Measurements from ENCODE around the gene EVX1.
A peak's percentile ranks its signal among the peaks of the same experiment; 100 is the strongest.

Gene EVX1

DNA sequence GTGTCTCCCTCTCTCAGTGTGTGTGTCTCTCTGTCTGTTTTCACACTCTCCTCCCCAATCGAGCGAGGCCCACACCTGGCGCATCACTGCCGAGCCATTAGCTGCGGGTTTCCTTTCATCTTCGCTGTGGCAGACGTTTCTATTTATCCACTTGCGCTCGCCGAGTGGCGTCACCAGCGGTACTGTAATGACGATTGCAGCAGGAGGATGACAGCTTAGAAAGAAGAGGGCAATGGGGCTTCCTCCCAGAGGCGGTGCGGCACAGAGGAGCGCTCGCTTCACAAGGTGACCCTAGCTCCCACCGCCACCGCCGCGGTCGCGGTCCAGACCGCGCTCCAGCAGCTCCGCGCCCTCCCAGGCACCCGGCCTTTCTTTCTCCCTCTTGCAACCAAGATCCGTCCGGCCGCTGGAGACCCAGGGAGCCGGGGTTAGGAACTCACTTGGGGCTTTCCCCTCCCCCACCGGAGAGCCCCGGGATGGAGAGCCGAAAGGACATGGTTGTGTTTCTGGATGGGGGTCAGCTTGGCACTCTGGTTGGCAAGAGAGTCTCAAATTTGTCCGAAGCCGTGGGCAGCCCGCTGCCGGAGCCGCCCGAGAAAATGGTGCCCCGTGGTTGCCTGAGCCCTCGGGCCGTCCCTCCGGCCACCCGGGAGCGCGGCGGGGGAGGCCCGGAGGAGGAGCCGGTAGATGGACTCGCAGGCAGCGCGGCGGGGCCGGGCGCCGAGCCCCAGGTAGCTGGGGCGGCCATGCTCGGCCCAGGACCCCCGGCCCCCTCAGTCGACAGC lies at the start of gene EVX1:
Gene EVX1, plus strand, starts transcription at position 248 of the 785 bp plus-strand sequence. Its CDS starts 229 bp downstream, at position 477.
- H3K9me3 ChIP-seq (ENCODE audit: severe bottlenecking) = no peaks in the 10 kb centered on the region

DNA sequence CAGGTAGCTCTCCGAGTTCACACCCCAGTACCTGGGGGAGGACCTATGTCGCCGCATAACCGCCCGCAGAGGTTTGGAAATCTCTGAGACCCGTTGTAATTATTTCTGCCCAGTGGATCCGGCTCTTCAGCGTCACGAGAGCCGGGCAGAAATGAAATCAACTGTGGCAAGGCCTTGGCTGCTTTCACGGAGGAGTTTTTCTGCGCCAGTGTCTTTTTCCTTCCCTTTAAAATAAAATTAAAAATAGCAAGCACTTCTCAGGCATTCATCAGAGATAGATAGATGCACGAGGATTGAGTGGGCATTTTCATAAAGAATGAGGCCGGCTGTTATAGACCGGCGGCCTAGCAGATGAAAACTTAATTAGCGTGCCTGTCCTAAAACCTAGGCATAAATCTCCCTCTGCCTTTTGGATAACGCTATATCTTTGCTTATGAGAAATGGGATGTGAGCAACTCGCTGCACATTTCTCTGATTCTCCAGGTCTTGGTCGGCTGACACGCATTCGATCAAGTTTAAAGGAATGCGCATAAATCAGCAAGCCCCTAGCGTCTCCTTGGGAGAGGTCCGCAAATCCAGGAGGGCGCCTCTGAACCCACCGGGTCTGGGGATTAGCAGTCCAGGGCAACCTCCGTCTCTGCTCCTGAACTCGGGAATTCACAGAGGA lies 49.1 kb upstream of the EVX1 start:
- Histone ChIP-seq H3K27me3 (ENCODE audit: insufficient read depth, poor library complexity, severe bottlenecking) (no peaks in the 10 kb centered on the region), H3K36me3 (ENCODE audit: low read depth) (peaks cover 36% of the 10 kb centered on the region), H3K4me3 (ENCODE audit: severe bottlenecking) (peak overlapping the region; percentile 89), H3K27ac (ENCODE audit: poor library complexity, severe bottlenecking) (peak overlapping the region; percentile 92), H3K4me1 (ENCODE audit: insufficient read depth, poor library complexity, severe bottlenecking) (peaks cover 31% of the 10 kb centered on the region), H3K9me3 (ENCODE audit: severe bottlenecking) (no peaks in the 10 kb centered on the region)
- no peak for ATAC-seq (ENCODE audit: low read depth)
- no peak for DNase-seq (ENCODE audit: low spot score)
- TF ChIP-seq, protein P1, sequence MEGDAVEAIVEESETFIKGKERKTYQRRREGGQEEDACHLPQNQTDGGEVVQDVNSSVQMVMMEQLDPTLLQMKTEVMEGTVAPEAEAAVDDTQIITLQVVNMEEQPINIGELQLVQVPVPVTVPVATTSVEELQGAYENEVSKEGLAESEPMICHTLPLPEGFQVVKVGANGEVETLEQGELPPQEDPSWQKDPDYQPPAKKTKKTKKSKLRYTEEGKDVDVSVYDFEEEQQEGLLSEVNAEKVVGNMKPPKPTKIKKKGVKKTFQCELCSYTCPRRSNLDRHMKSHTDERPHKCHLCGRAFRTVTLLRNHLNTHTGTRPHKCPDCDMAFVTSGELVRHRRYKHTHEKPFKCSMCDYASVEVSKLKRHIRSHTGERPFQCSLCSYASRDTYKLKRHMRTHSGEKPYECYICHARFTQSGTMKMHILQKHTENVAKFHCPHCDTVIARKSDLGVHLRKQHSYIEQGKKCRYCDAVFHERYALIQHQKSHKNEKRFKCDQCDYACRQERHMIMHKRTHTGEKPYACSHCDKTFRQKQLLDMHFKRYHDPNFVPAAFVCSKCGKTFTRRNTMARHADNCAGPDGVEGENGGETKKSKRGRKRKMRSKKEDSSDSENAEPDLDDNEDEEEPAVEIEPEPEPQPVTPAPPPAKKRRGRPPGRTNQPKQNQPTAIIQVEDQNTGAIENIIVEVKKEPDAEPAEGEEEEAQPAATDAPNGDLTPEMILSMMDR (IDR thresholded peaks at IDR 0.05; ENCODE audit: poor library complexity, severe bottlenecking) = no peak

More for the DNA sequence above, at the start of gene EVX1:
- no peaks in the 10 kb centered on the region for H3K36me3 ChIP-seq (ENCODE audit: low read depth)
- peaks cover 53% of the 10 kb centered on the region for H3K27me3 ChIP-seq (ENCODE audit: insufficient read depth, poor library complexity, severe bottlenecking)
- H3K27ac ChIP-seq (ENCODE audit: poor library complexity, severe bottlenecking) = no peak within 1 kb of the TSS
- no peaks in the 10 kb centered on the region for H3K4me1 ChIP-seq (ENCODE audit: insufficient read depth, poor library complexity, severe bottlenecking)
- peak within 1 kb of the TSS; percentile 33 for H3K4me3 ChIP-seq (ENCODE audit: severe bottlenecking)
- TF ChIP-seq, protein P1 (IDR thresholded peaks at IDR 0.05; ENCODE audit: poor library complexity, severe bottlenecking) = no peak
- DNase-seq (ENCODE audit: low spot score) (no peak), ATAC-seq (ENCODE audit: low read depth) (peak; percentile 28)

DNA sequence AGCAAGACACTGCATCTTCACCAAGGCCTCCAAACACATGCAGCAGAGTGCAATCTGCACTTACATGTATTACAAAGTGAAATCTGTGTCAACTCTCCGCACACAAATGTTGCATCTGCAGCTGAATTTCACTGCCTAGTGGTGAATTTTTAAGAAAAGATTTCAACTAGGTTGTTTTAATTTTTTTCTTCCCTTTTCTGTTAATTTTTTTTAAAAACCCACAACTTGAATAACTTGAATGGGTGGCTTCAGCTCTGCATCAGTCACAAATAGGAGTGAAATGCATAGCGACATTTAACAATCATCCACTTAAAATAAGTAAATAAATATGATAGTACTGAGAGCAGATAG lies 48.6 kb upstream of the EVX1 start:
- TF ChIP-seq, protein P1 (IDR thresholded peaks at IDR 0.05; ENCODE audit: poor library complexity, severe bottlenecking) = no peak
- no peaks in the 10 kb centered on the region for H3K27me3 ChIP-seq (ENCODE audit: insufficient read depth, poor library complexity, severe bottlenecking)
- peaks cover 36% of the 10 kb centered on the region for H3K36me3 ChIP-seq (ENCODE audit: low read depth)
- H3K4me3 ChIP-seq (ENCODE audit: severe bottlenecking) = peak overlapping the region; percentile 89
- peak overlapping the region; percentile 92 for H3K27ac ChIP-seq (ENCODE audit: poor library complexity, severe bottlenecking)
- no peak for ATAC-seq (ENCODE audit: low read depth)
- H3K4me1 ChIP-seq (ENCODE audit: insufficient read depth, poor library complexity, severe bottlenecking) = peaks cover 26% of the 10 kb centered on the region
- H3K9me3 ChIP-seq (ENCODE audit: severe bottlenecking) = no peaks in the 10 kb centered on the region
- DNase-seq (ENCODE audit: low spot score) = no peak

DNA sequence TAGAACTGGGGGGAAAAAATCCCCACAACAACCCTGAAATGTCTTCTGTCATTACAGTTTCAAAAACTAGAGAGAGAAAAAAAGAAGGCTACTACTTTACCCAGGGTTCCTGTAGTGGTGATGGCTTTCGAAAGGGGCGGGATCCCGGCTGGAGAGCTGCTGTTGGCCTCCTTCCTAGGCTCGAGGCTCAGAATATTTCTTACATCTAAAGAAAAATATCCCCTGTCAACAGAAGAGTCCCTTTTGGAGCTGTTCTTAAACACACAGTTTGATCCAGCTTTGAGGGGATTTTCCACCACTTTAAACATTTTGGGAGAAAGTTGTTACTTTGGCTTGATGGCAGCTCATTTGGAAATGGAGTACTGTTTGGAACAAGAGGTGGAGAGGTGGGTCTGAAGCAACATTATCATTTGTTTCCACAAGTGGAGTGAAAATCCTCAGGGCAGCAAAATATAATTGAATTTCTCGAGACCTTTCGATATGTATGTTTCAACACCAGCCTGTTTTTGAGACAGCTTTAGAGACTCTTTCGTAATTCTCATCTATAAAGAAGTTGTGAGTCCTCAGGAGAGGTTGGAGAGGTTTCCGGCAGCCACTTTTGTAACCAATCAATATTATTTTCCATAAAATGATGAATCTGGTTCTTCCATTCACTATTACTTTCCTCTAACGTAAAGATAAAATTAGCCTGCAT lies 47.8 kb upstream of the EVX1 start:
- Histone ChIP-seq H3K4me3 (ENCODE audit: severe bottlenecking) (peak overlapping the region; percentile 89), H3K9me3 (ENCODE audit: severe bottlenecking) (no peaks in the 10 kb centered on the region), H3K27ac (ENCODE audit: poor library complexity, severe bottlenecking) (peak overlapping the region; percentile 92), H3K36me3 (ENCODE audit: low read depth) (peaks cover 36% of the 10 kb centered on the region), H3K27me3 (ENCODE audit: insufficient read depth, poor library complexity, severe bottlenecking) (no peaks in the 10 kb centered on the region), H3K4me1 (ENCODE audit: insufficient read depth, poor library complexity, severe bottlenecking) (peaks cover 23% of the 10 kb centered on the region)
- TF ChIP-seq, protein P1 (IDR thresholded peaks at IDR 0.05; ENCODE audit: poor library complexity, severe bottlenecking) = no peak
- ATAC-seq (ENCODE audit: low read depth) (no peak), DNase-seq (ENCODE audit: low spot score) (no peak)
